GM10847 (cell line): ENCODE data around the gene TUBGCP2.

Source experiments
- POLR2A ChIP-seq: IDR thresholded peaks from 2 replicates; pipeline ENCODE4 v1.6.1; 2011; ENCODE audit not compliant: insufficient read length; ENCODE audit errors: extremely low read depth

Gene TUBGCP2

GRCh38 chr10:133299738-133300137 is 8.9 kb downstream of the TUBGCP2 start:
- TF ChIP-seq POLR2A: no peak

GRCh38 chr10:133299224-133299623 is 9.4 kb downstream of the TUBGCP2 start:
- no peak for TF ChIP-seq POLR2A

DNA sequence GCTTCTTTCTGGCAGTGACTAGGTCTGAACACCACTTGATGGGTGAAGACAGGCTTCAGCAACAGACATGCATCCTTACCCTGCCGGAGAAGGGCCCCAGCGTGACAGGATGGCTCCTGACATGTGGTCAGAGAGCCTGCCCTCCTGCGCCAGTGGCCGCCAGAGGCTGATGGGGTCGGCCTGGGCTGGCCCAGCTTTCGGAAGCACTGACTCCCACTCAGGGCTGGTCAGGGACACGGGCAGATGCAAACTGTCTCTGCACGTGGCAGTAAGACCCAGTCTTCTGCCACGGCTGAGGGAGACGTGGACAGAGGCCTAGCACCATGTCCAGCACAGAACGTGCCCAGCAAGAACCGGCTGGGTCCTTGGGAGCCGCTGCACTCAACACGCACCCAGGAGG is 10.2 kb downstream of the TUBGCP2 start:
- no peak for TF ChIP-seq POLR2A

DNA sequence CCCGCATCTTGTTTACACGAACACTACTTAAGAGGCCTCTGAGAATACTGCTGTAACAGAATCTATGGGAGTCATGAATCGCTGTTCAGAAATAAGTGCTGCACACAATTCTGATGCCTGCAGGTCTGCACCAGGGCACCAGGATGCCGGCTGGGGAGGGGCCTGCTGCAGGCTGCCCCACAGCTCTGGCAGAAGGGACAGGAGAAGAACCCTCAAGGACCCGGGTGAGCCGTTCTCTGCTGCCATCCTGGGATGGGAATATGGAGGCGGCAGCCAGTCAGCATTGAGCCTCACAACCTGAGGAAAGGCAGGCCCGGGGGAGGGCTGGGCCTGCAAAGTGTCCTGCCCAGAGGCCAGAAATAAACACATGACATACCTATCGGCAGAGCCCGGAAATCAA is 11.2 kb downstream of the TUBGCP2 start:
- TF ChIP-seq POLR2A: no peak

GRCh38 chr10:133295426-133296320 is 13.0 kb downstream of the TUBGCP2 start:
- no peak for TF ChIP-seq POLR2A

GRCh38 chr10:133294189-133294588 is 14.5 kb downstream of the TUBGCP2 start:
- no peak for TF ChIP-seq POLR2A

- no peak for TF ChIP-seq POLR2A
Observed at GRCh38 chr10:133293810-133294119, 14.9 kb downstream of the TUBGCP2 start.

GRCh38 chr10:133292919-133293809 is 15.5 kb downstream of the TUBGCP2 start:
- TF ChIP-seq POLR2A: no peak

- no peak for TF ChIP-seq POLR2A
Observed at GRCh38 chr10:133289761-133290160, 18.9 kb downstream of the TUBGCP2 start.

- TF ChIP-seq POLR2A: no peak
Observed at GRCh38 chr10:133287832-133288500, 20.7 kb downstream of the TUBGCP2 start.

- no peak for TF ChIP-seq POLR2A
Observed at GRCh38 chr10:133286366-133286765, 22.3 kb downstream of the TUBGCP2 start.

DNA sequence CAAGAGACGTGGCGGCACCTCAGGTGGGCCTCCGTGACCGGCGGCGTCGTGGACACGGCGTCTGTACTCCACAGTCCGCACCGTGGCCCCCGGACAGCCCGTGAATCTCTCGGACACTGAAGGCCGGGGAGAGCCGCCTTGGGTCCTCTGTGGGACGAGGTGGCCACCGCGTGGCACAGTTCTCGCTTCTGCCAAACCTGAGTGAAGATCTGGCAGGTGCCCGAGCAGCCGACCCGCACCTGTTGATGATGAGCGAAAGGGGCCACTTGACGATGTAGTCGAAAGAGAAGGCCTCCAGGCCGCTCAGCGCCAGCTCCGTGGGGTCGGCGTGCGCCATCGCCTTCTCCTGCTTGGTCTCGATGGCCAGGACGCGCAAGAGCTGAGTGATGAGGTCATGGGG is 23.5 kb downstream of the TUBGCP2 start:
- no peak for TF ChIP-seq POLR2A

DNA sequence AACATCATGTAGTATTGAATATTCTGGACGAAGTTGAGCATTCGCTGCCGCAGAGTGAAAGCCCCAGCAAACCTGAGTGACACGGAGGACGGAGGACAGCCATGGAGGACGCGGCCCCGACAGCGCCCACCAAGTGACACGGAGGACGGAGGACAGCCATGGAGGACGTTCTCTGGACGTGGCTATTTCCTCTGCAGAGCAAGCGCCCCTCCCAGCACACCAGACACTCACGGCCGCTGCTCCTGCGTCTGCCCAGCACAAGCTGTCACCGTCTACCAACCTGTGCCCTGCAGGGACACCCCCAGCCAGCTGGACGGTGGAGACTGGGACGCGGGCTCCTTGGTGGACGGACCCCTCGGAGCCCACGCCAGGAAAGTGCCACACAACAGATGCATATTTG is 24.7 kb downstream of the TUBGCP2 start:
- no peak for TF ChIP-seq POLR2A

GRCh38 chr10:133282846-133283390 is 25.8 kb downstream of the TUBGCP2 start:
- no peak for TF ChIP-seq POLR2A

DNA sequence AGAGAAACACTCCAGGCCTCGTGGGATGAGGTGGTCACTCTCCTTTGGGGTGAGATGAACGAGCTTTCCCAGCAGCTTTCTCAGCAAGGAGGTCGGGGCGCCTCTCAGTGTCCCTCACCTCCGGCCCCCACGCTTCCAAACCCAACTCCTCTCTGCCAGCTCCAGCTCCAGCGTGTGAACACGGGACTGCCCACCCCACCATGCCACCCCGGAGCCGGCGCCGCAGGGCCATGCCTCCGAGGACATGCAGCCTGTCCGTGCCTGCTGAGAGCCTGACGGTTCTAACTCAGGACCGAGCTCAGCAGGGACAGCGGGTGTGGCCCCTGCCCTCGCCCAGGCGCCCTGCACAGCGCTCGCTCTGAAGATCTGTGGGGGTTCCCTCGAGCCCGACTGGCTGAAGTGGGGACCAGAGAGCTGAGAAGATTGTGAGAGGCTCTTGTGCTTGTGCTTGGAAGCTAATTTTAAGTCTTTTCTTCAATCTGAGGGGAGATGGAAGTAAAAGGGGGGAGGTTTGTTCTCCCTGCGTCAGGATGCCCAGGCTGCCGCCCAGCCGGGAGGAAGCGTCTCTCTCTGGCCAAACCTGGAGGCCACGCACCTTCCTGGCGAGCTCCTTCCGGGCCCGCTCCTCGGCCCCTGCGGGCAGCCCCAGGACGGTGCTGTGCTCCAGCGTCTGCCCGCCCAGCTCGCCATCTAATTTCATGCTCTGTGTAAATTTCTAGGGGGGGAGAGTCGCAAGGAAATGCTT is 26.9 kb downstream of the TUBGCP2 start:
- no peak for TF ChIP-seq POLR2A
